ENCODE measurements around the gene CSNK1A1. TPM values are rescaled to one million over a fixed set of nuclear protein-coding genes. Genes with fewer than 3 reads are reported as not detected.

Gene CSNK1A1
- total RNA-seq, 2 donors from 2014 or later = 222 to 262 TPM

DNA sequence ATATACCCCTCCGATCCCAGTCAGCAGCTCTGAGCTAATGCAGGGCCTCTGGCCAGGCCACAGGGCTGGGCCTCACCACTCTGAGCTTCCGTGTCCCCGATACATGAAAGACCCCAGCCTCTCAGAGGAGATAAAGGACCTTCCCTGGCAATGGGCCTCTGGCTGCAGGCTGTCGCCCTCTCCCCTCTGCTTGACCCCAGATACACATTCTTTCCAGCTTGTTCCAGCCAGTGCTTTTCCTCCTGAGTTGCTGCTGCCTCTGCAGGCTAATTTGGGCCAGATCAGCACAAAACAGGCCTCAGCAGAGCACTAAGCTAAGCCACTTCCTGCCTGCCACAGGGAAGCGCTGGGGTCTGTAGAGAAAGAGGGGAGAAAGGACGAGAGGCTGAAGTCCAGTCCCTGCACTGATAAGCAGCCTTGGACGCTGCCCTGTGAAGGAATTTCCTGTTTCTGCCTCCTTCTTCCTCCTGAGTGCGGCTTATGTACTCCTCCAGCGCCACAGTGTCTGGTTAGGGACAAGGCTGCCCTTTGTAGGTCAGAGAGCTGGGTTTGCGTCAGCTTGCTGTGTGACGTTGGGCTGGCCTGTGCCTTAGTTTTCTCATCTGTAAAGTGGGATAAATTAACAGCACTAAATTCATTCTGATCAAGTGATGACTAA lies 99.1 kb downstream of the CSNK1A1 start:
- Histone ChIP-seq H3K27ac (peak overlapping the region; percentile 88 to 93), H3K9me3 (no peaks in the 10 kb centered on the region), H3K4me1 (ENCODE audit: control insufficient read depth in 1 of 2, low read depth in 2 of 2) (peaks cover 46 to 77% of the 10 kb centered on the region in 2 donors), H3K36me3 (no peaks in the 10 kb centered on the region), H3K27me3 (replicated peaks; ENCODE audit: insufficient read depth) (no peaks in the 10 kb centered on the region), H3K4me3 (no peak overlapping the region)
- no peak for DNase-seq (ENCODE audit: low spot score)
- no peak for TF ChIP-seq CTCF (IDR thresholded peaks at IDR 0.05)
- peak; percentile 11 for ATAC-seq (ENCODE audit: insufficient number of reproducible peaks, low FRiP score, low read depth)

- Histone ChIP-seq H3K27me3 (replicated peaks; ENCODE audit: insufficient read depth) (no peaks in the 10 kb centered on the region), H3K9me3 (no peaks in the 10 kb centered on the region), H3K27ac (peak overlapping the region; percentile 88 to 93), H3K36me3 (no peaks in the 10 kb centered on the region), H3K4me1 (ENCODE audit: control insufficient read depth in 1 of 2, low read depth in 2 of 2) (peaks cover 46 to 74% of the 10 kb centered on the region in 2 donors), H3K4me3 (no peak overlapping the region)
- ATAC-seq (ENCODE audit: insufficient number of reproducible peaks, low FRiP score, low read depth) (no peak), DNase-seq (ENCODE audit: low spot score) (no peak)
- TF ChIP-seq CTCF (IDR thresholded peaks at IDR 0.05) = no peak
These were observed 101.0 kb downstream of the CSNK1A1 start for GRCh38 chr5:149450199-149450598.

GRCh38 chr5:149448831-149449714 lies 102.2 kb downstream of the CSNK1A1 start:
- no peaks in the 10 kb centered on the region for H3K27me3 ChIP-seq (replicated peaks; ENCODE audit: insufficient read depth)
- H3K36me3 ChIP-seq = no peaks in the 10 kb centered on the region
- ATAC-seq (ENCODE audit: insufficient number of reproducible peaks, low FRiP score, low read depth) (no peak), DNase-seq (ENCODE audit: low spot score) (no peak)
- H3K4me1 ChIP-seq (ENCODE audit: control insufficient read depth in 1 of 2, low read depth in 2 of 2) = peaks cover 48 to 78% of the 10 kb centered on the region in 2 donors
- TF ChIP-seq CTCF (IDR thresholded peaks at IDR 0.05) = no peak
- H3K9me3 ChIP-seq = no peaks in the 10 kb centered on the region
- no peak overlapping the region for H3K4me3 ChIP-seq
- peak overlapping the region; percentile 88 to 93 for H3K27ac ChIP-seq

DNA sequence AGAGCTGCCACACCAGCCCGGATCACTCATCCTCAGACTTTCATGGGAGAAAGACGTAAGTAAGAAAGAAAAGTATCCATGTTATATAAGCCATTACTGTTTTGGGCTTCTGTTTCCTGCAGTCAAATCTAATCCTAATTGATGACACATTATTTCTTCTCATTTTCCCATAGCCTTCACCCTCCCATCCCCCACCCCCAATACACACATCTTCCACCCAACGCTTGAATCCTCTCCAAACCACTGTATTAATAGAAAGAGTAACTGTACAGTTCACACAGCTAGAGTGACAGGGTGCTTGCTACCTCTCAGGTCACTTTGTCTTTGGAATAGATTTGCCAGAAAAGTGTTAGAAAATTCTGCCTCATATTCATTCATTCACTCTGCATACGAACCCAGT lies 102.8 kb downstream of the CSNK1A1 start:
- TF ChIP-seq CTCF (IDR thresholded peaks at IDR 0.05) = no peak
- ATAC-seq (ENCODE audit: insufficient number of reproducible peaks, low FRiP score, low read depth) (no peak), DNase-seq (ENCODE audit: low spot score) (no peak)
- Histone ChIP-seq H3K27ac (peak overlapping the region; percentile 26 to 77), H3K36me3 (no peaks in the 10 kb centered on the region), H3K9me3 (no peaks in the 10 kb centered on the region), H3K4me1 (ENCODE audit: control insufficient read depth in 1 of 2, low read depth in 2 of 2) (peaks cover 43 to 71% of the 10 kb centered on the region in 2 donors), H3K27me3 (replicated peaks; ENCODE audit: insufficient read depth) (no peaks in the 10 kb centered on the region), H3K4me3 (no peak overlapping the region)
